ENCODE data around the gene DNASE2B. TPM values are rescaled to one million over a fixed set of nuclear protein-coding genes. Genes with fewer than 3 reads are reported as not detected.
A peak's percentile ranks its signal among the peaks of the same experiment; 100 is the strongest.

Gene DNASE2B
- total RNA-seq, 2 donors from 2014 or later, result not detected

DNA sequence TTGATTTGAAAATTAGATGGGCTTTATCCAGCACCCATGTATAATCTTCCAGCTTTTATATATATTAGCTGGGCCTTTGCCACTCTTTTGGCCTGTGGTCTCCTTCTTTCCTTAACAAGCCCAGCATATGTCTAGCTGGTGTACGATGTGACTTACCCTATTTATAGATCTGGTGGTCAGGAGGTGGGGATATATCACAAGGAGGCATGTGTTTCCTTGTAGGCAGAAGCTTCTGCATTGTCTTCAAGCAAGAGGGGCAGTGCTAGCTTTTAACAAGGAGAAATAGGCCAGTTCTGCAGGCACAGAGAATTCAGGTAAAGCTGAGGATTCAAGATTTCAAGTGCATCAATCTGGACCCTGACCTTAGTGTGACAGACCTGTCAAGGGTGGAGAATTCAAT, 38.0 kb upstream of the DNASE2B start:
- no peak overlapping the region for H3K27ac ChIP-seq
- intact Hi-C loops (cut with DNase I), result no loop called here
- H3K4me1 ChIP-seq, result no peaks in the 10 kb centered on the region
- ATAC-seq (no peak), DNase-seq (no peak)
- no peaks in the 10 kb centered on the region for H3K9me3 ChIP-seq
- TF ChIP-seq, protein P1, sequence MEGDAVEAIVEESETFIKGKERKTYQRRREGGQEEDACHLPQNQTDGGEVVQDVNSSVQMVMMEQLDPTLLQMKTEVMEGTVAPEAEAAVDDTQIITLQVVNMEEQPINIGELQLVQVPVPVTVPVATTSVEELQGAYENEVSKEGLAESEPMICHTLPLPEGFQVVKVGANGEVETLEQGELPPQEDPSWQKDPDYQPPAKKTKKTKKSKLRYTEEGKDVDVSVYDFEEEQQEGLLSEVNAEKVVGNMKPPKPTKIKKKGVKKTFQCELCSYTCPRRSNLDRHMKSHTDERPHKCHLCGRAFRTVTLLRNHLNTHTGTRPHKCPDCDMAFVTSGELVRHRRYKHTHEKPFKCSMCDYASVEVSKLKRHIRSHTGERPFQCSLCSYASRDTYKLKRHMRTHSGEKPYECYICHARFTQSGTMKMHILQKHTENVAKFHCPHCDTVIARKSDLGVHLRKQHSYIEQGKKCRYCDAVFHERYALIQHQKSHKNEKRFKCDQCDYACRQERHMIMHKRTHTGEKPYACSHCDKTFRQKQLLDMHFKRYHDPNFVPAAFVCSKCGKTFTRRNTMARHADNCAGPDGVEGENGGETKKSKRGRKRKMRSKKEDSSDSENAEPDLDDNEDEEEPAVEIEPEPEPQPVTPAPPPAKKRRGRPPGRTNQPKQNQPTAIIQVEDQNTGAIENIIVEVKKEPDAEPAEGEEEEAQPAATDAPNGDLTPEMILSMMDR (IDR thresholded peaks at IDR 0.05), result no peak
- no peak for TF ChIP-seq POLR2A (IDR thresholded peaks at IDR 0.05)
- no peak overlapping the region for H3K4me3 ChIP-seq
- H3K36me3 ChIP-seq (replicated peaks in 1 of 2; ENCODE audit: insufficient read depth in 1 of 2, low read depth in 2 of 2), result no peaks in the 10 kb centered on the region
- WGBS, 2 donors, result 54 to 90% methylated on average over 1 of the region's 1 CpG
- no peaks in the 10 kb centered on the region for H3K27me3 ChIP-seq

- H3K27me3 ChIP-seq, result no peaks in the 10 kb centered on the region
- DNase-seq (no peak), ATAC-seq (no peak)
- no peak for TF ChIP-seq POLR2A (IDR thresholded peaks at IDR 0.05)
- no peaks in the 10 kb centered on the region for H3K36me3 ChIP-seq (replicated peaks in 1 of 2; ENCODE audit: insufficient read depth in 1 of 2, low read depth in 2 of 2)
- intact Hi-C loops (cut with DNase I), result no loop called here
- H3K4me1 ChIP-seq, result no peaks in the 10 kb centered on the region
- H3K9me3 ChIP-seq, result no peaks in the 10 kb centered on the region
- H3K4me3 ChIP-seq, result no peak overlapping the region
- WGBS, 2 donors, result 94 to 98% methylated on average over 3 of the region's 3 CpGs
- no peak overlapping the region for H3K27ac ChIP-seq
Observed at GRCh38 chr1:84361796-84362195, 36.5 kb upstream of the DNASE2B start.

GRCh38 chr1:84363019-84363418, 35.3 kb upstream of the DNASE2B start:
- ATAC-seq (no peak), DNase-seq (peak in 1 of 4 donors; percentile 12)
- H3K27me3 ChIP-seq, result no peaks in the 10 kb centered on the region
- no peaks in the 10 kb centered on the region for H3K9me3 ChIP-seq
- H3K4me1 ChIP-seq, result no peaks in the 10 kb centered on the region
- TF ChIP-seq, protein P1 (IDR thresholded peaks at IDR 0.05), result no peak
- no peak for TF ChIP-seq POLR2A (IDR thresholded peaks at IDR 0.05)
- H3K36me3 ChIP-seq (replicated peaks in 1 of 2; ENCODE audit: insufficient read depth in 1 of 2, low read depth in 2 of 2), result no peaks in the 10 kb centered on the region
- WGBS, 2 donors, result 46 to 52% methylated on average over 5 of the region's 5 CpGs
- H3K4me3 ChIP-seq, result no peak overlapping the region
- intact Hi-C loops (cut with DNase I), result no loop called here
- no peak overlapping the region for H3K27ac ChIP-seq

DNA sequence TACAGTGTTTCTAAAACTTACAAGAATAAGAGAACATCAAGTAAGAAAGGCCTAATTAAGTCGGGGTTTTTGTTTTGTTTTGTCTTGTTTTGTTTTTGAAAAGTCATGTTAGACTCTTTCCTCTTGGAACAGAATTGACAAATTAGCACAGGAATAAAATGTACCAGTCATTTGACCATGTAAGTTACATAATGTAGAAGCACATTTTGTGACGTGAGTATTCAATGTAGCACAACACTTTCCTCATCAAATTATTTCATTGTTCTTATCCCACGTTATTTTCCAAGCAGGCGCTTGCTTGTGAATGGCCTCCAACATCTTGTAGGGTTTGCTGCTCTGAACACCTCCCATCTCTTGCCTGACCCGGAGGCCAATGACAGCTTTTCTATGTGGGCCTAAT, 34.7 kb upstream of the DNASE2B start:
- TF ChIP-seq, protein P1 (IDR thresholded peaks at IDR 0.05), result no peak
- no peak for TF ChIP-seq POLR2A (IDR thresholded peaks at IDR 0.05)
- no peaks in the 10 kb centered on the region for H3K4me1 ChIP-seq
- intact Hi-C loops (cut with DNase I), result no loop called here
- H3K4me3 ChIP-seq, result no peak overlapping the region
- no peaks in the 10 kb centered on the region for H3K27me3 ChIP-seq
- no peaks in the 10 kb centered on the region for H3K36me3 ChIP-seq (replicated peaks in 1 of 2; ENCODE audit: insufficient read depth in 1 of 2, low read depth in 2 of 2)
- no peaks in the 10 kb centered on the region for H3K9me3 ChIP-seq
- 67 to 77% methylated on average over 5 of the region's 5 CpGs for WGBS, 2 donors
- no peak overlapping the region for H3K27ac ChIP-seq
- DNase-seq (no peak), ATAC-seq (no peak)

GRCh38 chr1:84365225-84366221, 32.8 kb upstream of the DNASE2B start:
- DNase-seq, result peak in 2 of 4 donors; percentile 40 to 44
- Histone ChIP-seq H3K4me1 (no peaks in the 10 kb centered on the region), H3K4me3 (no peak overlapping the region), H3K36me3 (replicated peaks in 1 of 2; ENCODE audit: insufficient read depth in 1 of 2, low read depth in 2 of 2) (no peaks in the 10 kb centered on the region), H3K27ac (peak overlapping the region in 1 of 4 donors; percentile 14), H3K9me3 (no peaks in the 10 kb centered on the region), H3K27me3 (no peaks in the 10 kb centered on the region)
- peak; percentile 72 for ATAC-seq
- 54 to 78% methylated on average over 2 to 3 of the region's 3 CpGs for WGBS, 2 donors
- intact Hi-C loops (cut with DNase I), result no loop called here
- no peak for TF ChIP-seq POLR2A (IDR thresholded peaks at IDR 0.05)
- TF ChIP-seq, protein P1 (IDR thresholded peaks at IDR 0.05), result no peak
